Right atrium auricular region (tissue), 2 donors: ENCODE measurements around the gene EFHC2. TPM values are rescaled to one million over a fixed set of nuclear protein-coding genes. Genes with fewer than 3 reads are reported as not detected.

Experiments
- DNase-seq: peaks from one replicate; pipeline ENCODE4 v3.0.0-alpha.2; 2019; ENCODE audit warnings: low spot score
- H3K27ac ChIP-seq, 2 donors: fragments of 200-600 bp; sonication (generic); 1 replicate in 1 of 2; 2 replicates in 1 of 2; pipeline ENCODE4 v1.5.1; 2016 to 2019
- H3K27me3 ChIP-seq, 2 donors: fragments of 200-600 bp; sonication (generic); one replicate each; pipeline versions ENCODE4 v1.5.1 to v1.6.0; 2017 to 2019
- H3K36me3 ChIP-seq: fragments of 200-600 bp; sonication (generic); one replicate; pipeline ENCODE4 v1.5.1; 2016
- H3K4me1 ChIP-seq, 2 donors: fragments of 200-600 bp; sonication (generic); one replicate each; pipeline versions ENCODE4 v1.5.1 to v1.6.0; 2017 to 2019
- H3K4me3 ChIP-seq, 2 donors: fragments of 200-600 bp; sonication (generic); 1 replicate in 1 of 2; 2 replicates in 1 of 2; pipeline ENCODE4 v1.5.1; 2017 to 2019; ENCODE audit warnings: mild to moderate bottlenecking in 1 of 2, moderate library complexity in 1 of 2
- H3K9me3 ChIP-seq, 2 donors: fragments of 200-600 bp; sonication (generic); one replicate each; pipeline ENCODE4 v1.5.1; 2019
- total RNA-seq, 2 donors: library from RNA; depleted of rRNA; stranded (reverse); fragments of >200 nt; gene quantifications; one replicate each; pipeline ENCODE4 v1.1.0, GENCODE V29; 2016
- TF ChIP-seq, protein P1 (sequence below), 2 donors: fragments of 200-600 bp; sonication (generic); IDR thresholded peaks; one replicate each; pipeline ENCODE4 v1.5.1; 2019; ENCODE audit warnings: antibody characterized with exemption in 2 of 2

EFHC2 gene
- total RNA-seq, 2 donors from 2014 or later = 4.5 to 5.4 TPM

DNA sequence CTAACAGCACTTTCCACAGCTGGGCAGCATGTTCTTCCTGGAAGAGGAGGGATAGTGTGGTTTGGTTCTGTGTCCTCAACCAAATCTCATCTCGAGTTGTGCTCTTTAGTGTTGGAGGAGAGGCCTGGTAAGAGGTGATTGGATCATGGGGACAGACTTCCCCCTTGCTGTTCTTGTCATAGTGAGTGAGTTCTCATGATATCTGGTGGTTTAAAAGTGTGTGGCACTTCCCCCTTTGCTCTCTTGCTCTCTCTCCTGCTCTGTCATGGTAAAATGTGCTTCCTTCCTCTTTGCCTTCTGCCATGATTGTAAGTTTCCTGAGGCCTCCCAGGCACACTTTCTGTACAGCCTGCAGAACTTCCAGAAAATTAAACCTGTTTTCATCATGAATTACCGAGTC, 236.6 kb downstream of the EFHC2 start:
- Histone ChIP-seq H3K27me3 (no peaks in the 10 kb centered on the region), H3K4me1 (no peaks in the 10 kb centered on the region), H3K27ac (no peak overlapping the region), H3K9me3 (peaks cover 0 to 10% of the 10 kb centered on the region in 2 donors), H3K4me3 (no peak overlapping the region), H3K36me3 (no peaks in the 10 kb centered on the region)
- TF ChIP-seq, protein P1, sequence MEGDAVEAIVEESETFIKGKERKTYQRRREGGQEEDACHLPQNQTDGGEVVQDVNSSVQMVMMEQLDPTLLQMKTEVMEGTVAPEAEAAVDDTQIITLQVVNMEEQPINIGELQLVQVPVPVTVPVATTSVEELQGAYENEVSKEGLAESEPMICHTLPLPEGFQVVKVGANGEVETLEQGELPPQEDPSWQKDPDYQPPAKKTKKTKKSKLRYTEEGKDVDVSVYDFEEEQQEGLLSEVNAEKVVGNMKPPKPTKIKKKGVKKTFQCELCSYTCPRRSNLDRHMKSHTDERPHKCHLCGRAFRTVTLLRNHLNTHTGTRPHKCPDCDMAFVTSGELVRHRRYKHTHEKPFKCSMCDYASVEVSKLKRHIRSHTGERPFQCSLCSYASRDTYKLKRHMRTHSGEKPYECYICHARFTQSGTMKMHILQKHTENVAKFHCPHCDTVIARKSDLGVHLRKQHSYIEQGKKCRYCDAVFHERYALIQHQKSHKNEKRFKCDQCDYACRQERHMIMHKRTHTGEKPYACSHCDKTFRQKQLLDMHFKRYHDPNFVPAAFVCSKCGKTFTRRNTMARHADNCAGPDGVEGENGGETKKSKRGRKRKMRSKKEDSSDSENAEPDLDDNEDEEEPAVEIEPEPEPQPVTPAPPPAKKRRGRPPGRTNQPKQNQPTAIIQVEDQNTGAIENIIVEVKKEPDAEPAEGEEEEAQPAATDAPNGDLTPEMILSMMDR (IDR thresholded peaks at IDR 0.05) = no peak
- DNase-seq = no peak

DNA sequence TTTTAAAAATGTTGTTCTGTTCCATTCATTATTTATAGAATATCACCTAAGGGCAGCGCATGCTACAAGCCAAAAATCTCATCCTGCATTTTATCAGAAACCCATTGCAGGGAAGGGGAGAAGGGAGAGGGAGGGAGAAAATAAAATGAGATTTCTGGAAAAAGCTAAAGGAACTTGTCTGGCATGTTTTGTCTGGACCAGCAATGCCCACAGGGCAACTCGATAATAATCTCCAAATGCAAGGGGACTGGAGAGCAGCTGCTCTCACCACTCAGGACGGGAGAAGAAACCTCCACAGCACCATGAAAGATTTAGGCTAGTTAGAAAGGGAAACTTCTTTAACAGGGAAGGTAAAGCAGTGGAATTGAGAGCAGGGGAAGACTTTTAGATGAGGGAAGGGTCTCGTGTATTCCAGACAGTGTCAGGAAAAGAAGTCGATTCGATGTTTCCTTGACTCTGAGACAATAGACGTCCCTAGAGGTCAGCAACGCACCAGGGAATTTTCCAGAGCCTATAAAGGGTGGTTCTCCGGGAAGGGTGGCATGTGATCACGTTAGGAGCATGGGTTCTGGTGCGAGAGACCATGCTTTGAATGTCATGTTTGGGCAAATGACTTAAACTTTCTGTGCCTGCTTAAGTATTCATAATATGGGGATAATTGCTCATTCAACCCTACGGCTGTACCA, 238.1 kb downstream of the EFHC2 start:
- Histone ChIP-seq H3K4me1 (no peaks in the 10 kb centered on the region), H3K27ac (no peak overlapping the region), H3K27me3 (no peaks in the 10 kb centered on the region), H3K9me3 (peaks cover 0 to 10% of the 10 kb centered on the region in 2 donors), H3K36me3 (no peaks in the 10 kb centered on the region), H3K4me3 (no peak overlapping the region)
- TF ChIP-seq, protein P1 (IDR thresholded peaks at IDR 0.05) = no peak
- no peak for DNase-seq

GRCh38 chrX:44104699-44105098, 238.8 kb downstream of the EFHC2 start:
- Histone ChIP-seq H3K36me3 (no peaks in the 10 kb centered on the region), H3K9me3 (peaks cover 0 to 10% of the 10 kb centered on the region in 2 donors), H3K4me3 (no peak overlapping the region), H3K4me1 (no peaks in the 10 kb centered on the region), H3K27me3 (no peaks in the 10 kb centered on the region), H3K27ac (no peak overlapping the region)
- no peak for DNase-seq
- TF ChIP-seq, protein P1 (IDR thresholded peaks at IDR 0.05) = no peak

DNA sequence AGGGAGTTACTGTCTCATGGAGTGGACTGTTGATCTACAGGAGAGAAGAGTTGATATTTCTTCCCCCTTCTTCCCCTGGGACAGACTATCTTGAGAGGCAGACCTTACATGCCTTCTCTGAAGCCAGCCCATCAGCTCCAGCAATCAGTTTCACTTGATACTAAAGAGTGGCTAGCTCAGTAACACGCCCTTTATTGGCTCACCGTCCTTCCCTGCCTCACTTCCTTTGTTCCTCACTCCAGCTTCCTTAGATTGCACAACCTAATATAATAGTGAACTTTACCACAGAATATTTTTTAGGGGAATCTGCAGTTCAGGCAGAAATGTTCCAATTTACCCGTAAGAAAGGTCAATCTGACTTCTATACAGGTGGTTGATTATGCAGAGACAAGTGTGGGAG, 242.2 kb downstream of the EFHC2 start:
- Histone ChIP-seq H3K36me3 (no peaks in the 10 kb centered on the region), H3K27me3 (no peaks in the 10 kb centered on the region), H3K4me3 (no peak overlapping the region), H3K4me1 (no peaks in the 10 kb centered on the region), H3K27ac (no peak overlapping the region), H3K9me3 (peaks cover 0 to 2% of the 10 kb centered on the region in 2 donors)
- TF ChIP-seq, protein P1 (IDR thresholded peaks at IDR 0.05) = no peak
- DNase-seq = no peak

GRCh38 chrX:44099366-44099765, 244.1 kb downstream of the EFHC2 start:
- H3K4me3 ChIP-seq = no peak overlapping the region

More at GRCh38 chrX:44099366-44099765, 244.1 kb downstream of the EFHC2 start:
- Histone ChIP-seq H3K27ac (no peak overlapping the region), H3K9me3 (no peaks in the 10 kb centered on the region), H3K36me3 (no peaks in the 10 kb centered on the region), H3K27me3 (no peaks in the 10 kb centered on the region), H3K4me1 (no peaks in the 10 kb centered on the region)
- no peak for DNase-seq
- TF ChIP-seq, protein P1 (IDR thresholded peaks at IDR 0.05) = no peak

Other genes with a start within 250 kb of the EFHC2 start
- 10 to 100 TPM; 12.3 to 28.3 TPM for gene FUNDC1, start 199.2 kb upstream of the EFHC2 start, total RNA-seq